ENCODE data around the gene STK39.
A peak's percentile ranks its signal among the peaks of the same experiment; 100 is the strongest.

The STK39 gene

GRCh38 chr2:168155680-168156079 is 91.7 kb downstream of the STK39 start:
- DNase-seq: no peak

- no peak for DNase-seq
Measured at GRCh38 chr2:168155046-168155445, 92.3 kb downstream of the STK39 start.

- DNase-seq: no peak
Measured at GRCh38 chr2:168152902-168153530, 94.4 kb downstream of the STK39 start.

- no peak for DNase-seq
Measured at GRCh38 chr2:168149986-168150385, 97.4 kb downstream of the STK39 start.

GRCh38 chr2:168149150-168149974 is 98.0 kb downstream of the STK39 start:
- DNase-seq: no peak

GRCh38 chr2:168147830-168148794 is 99.3 kb downstream of the STK39 start:
- no peak for DNase-seq

GRCh38 chr2:168146892-168147810 is 100.2 kb downstream of the STK39 start:
- no peak for DNase-seq

GRCh38 chr2:168145426-168146310 is 101.7 kb downstream of the STK39 start:
- DNase-seq: no peak

GRCh38 chr2:168145011-168145410 is 102.4 kb downstream of the STK39 start:
- no peak for DNase-seq

- DNase-seq: no peak
Measured at GRCh38 chr2:168143813-168144212, 103.6 kb downstream of the STK39 start.

- no peak for DNase-seq
Measured at GRCh38 chr2:168140892-168141291, 106.5 kb downstream of the STK39 start.

GRCh38 chr2:168139852-168140251 is 107.5 kb downstream of the STK39 start:
- DNase-seq: no peak

- DNase-seq: peak; percentile 41
Measured at GRCh38 chr2:168138901-168139300, 108.5 kb downstream of the STK39 start.

GRCh38 chr2:168138374-168138773 is 109.0 kb downstream of the STK39 start:
- peak; percentile 15 for DNase-seq

- DNase-seq: no peak
Measured at GRCh38 chr2:168137510-168138180, 109.8 kb downstream of the STK39 start.

GRCh38 chr2:168136392-168136977 is 110.9 kb downstream of the STK39 start:
- DNase-seq: no peak

- DNase-seq: no peak
Measured at GRCh38 chr2:168135630-168136029, 111.8 kb downstream of the STK39 start.

GRCh38 chr2:168135121-168135520 is 112.3 kb downstream of the STK39 start:
- DNase-seq: no peak

- DNase-seq: no peak
Measured at GRCh38 chr2:168134485-168134884, 112.9 kb downstream of the STK39 start.

GRCh38 chr2:168132389-168132788 is 115.0 kb downstream of the STK39 start:
- DNase-seq: no peak

Measured in retina (tissue), 1 donor.